SKM-1 (cell line): ENCODE results near the gene NPAS3.

Source experiments
- DNase-seq: peaks from one replicate; lab custom pipeline; 2025; ENCODE audit not compliant: unreplicated experiment; lab: John Stamatoyannopoulos, UW

The NPAS3 gene

DNA sequence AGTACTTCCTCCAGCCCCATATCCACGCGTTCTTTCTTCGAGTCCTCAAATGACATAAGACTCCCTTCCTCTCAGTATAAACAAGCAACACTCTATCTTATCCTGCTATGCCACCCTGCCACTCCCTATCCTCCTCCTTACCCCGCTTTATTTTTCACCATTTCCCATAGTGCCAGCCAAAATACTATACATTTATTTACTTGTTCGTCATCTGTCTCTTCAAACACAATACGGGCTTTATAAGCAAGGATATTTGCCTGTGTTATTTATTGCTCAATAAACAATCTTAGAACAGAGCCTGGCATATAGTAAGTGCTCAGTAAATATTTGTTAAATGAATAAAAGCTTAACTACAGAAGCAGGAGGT, 567.3 kb downstream of the NPAS3 start:
- no peak for DNase-seq

DNA sequence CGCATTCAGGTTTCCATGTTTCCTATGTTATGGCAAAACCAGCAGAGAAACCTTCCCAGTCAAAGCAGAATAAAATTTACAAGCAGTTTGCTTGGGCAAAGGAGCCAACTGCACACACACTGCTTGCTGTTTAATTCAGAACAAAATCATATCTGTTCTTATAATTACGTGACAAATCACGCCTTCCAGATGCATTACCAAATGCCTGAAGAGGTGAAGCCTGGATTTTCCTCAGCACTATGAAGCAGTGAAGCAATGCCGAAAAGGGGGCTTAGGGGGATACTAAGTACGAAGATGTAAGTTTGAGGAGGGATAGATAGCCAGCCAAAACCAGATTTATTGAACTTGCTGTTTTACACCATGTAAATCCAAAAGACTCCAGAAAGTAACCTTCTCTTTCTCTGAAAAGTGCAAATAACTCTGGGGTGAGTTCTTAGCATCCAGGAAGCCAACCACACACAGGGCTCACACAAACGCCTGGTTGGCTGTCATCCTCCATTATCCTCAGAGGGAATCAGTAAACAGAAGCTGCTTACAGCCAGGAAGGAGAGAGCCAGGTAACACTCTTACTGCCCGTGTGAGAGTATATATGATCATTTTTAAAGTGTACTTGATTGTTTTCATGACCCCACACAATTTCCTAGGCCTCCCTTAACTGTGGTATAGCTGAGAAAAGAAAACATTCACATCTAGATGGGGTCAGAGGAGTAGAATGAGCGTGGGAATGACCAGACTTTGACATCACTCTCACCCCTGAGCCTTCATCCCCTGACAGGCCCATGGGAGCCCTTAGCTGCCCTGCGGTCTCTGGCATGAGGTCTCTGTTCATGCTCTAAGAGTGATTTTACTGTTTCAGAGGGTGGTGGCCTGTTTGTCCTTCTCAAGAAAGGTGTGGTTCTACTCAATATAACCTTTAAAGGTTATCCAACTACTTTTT, 569.7 kb downstream of the NPAS3 start:
- DNase-seq = no peak

DNA sequence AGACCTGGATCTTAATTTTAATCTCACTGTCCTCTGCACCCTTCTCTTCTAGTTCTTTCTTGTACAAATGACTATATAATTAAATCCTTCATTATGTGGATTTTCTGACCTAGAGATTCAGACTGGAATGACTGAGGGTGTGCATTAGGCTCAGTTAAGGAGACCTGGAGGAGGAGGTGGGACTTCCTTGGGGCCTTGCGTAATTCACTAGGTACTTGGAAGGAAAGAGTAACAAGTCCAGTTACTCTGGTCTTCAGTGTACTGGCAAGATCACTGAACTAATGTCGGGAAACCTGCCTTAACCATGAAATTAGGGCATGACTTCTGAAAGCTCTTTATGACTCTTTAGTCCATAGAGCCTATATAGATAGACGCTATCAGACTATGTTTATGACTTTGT, 570.8 kb downstream of the NPAS3 start:
- no peak for DNase-seq

DNA sequence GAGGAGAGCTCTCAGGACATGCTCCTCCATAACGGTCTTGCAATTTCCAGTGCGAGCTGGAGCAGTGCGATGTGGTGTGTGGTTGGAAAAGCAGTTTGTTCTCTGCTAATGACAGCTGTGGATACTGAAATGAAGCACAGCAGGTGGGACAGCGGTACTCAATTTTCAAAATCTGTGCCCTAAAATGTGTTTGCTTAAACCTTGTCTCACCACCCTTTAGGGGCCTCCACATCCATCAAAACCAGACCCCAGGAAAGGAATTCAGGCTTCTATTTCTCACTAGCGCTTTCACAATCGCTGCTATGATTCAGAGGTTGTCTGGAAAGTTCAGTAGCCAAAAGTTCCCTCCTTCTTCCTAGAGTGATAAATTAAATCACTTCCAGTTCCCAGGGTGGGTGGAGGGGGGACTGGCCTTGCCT, 571.4 kb downstream of the NPAS3 start:
- DNase-seq = no peak

DNA sequence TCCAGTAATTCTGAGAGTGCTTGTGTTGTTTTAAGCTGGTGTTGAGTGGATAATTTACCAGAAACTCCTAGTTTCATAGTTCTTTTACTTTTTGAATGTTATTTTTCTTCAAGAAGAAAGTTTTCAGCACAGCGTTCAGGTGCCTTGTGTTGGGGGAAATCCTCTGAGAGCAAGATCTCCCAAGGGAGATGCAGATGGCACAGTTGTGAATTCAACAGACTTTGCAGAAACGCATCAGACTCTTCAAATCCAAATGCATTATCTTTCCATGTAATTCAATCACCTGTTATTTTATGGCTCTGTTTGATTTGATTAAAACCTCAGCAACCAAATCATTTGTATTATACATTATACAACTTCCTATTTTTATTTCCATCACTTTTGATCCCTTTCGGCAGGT, 572.3 kb downstream of the NPAS3 start:
- DNase-seq = no peak

DNA sequence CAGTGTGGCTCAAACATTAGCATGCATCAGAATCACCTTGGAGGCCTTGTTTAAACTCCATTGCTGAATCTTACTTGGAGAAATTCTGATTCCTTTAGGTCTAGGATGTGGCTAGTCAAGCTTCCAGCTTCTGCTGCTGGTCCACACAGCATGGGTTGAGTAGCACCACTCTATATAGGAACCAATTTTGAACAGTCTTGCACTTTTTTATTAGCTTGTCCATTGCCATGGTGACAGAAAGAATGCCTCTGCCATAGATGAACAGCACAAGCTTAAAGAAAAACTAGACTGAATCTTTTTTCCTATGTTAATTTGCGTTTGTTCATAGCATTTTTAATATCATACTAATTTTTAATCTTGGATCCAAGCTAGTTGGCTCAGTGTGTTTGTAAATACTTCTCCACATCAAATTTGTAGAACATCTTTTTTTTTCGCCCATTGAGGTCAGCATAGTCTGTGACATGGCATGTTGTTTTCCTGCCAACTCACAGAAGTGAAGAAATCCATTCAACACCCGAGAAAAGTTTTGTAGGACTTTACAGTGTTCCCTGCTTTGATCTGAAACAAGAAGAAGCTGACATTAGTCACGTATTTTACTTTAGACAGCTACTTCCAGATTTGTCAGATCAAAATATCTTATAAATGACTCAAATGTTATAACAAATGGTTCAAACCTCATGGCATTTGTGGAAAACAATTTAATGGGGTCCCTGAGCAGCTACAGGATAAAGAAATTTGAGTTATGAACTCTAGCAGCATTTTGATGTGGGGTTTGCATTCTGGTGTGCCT, 573.4 kb downstream of the NPAS3 start:
- DNase-seq = no peak

DNA sequence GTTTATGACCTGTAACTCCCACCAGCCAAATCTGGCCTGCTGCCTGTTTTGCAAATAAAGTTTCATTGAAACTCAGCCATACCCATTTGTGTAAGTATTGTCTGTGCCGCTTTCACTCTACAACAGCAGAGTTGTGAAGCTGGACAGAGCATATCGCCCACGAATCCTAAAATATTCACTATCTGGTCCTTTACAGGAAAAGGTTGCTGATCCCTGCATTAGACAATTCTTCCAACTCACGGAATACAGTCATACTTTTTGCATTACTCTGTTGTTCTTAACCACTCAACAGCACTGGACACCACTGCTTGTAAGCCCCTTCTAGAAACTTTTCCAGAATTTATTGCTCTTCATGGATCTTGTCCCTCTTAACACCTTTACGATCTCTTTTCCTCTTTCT, 576.8 kb downstream of the NPAS3 start:
- no peak for DNase-seq

DNA sequence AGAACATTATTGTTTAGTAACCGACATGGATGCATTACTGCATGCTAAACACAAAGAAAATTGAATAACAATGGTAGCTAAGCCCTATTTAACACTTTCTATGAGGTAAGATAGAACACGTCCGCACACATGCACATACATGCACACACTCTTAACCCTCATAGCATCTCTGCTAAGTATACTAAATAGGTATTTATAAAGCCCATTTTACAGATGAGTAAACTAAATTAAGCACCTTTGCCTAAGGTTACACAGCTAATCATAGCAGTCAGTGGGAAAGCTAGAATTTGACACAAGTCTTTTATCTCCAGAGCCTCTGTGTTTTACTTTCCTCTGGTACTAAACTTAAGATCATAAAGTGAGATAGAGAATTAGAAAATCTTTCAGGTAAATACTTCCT, 577.2 kb downstream of the NPAS3 start:
- no peak for DNase-seq

DNA sequence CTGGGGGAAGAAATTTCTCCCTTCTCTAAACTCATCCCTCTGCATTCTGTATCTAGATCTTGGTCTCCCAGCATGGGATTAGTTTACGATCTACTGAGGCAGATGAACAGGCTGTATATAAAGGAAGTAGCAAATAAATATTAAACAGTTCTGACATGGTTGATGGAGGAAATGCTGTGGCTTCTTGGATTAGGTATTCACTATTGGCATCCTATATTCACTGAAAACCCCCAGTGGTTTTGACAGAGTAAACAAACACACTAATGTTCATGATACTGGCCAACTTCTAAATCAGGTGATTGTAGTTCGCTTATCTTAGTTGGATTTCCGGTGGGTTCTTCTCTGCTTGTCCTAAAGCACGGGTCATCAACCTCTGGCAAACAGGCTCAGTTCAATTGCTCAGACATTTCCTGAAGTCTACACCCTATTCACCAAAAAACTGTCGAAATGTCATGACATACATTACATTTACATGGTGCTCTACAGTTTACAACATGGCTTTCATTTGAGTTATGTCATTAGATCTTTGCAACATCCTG, 578.3 kb downstream of the NPAS3 start:
- no peak for DNase-seq

DNA sequence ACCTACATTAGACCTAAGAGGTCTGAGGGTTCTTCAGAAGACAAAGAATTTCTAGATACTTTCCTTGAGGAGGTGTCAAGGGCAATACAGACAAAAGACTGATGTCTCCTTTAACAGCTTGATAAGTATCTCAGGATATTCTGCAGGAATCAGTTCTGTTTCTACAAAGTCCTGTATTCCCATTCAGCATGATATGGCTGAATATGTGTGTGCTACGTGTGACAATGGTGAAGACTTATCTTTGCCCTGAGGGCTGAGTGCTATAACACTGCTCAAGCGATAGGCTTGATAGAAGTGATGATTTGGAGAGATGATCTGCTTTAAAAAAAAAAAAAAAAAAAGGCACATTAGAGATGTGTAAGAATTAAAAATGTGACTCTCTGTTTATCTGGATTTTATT, 582.5 kb downstream of the NPAS3 start:
- DNase-seq = no peak

DNA sequence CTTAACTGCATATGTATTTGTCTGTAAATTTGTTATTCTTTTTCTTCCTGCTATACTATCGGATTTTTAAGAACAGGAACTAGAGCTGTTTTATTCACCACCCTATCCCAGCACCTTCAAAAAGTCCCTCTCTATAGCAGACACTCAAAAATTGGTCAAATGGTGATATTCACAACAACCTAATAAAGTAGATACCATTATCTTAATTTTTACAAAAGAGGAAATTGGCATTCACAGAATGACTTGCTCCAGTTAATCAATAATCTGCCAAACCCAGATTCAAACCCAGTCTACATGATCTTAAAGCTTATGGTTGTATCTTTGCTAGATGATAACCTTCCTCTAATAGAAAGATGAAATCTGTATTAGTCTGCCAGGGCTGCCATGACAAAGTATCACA, 585.6 kb downstream of the NPAS3 start:
- no peak for DNase-seq

DNA sequence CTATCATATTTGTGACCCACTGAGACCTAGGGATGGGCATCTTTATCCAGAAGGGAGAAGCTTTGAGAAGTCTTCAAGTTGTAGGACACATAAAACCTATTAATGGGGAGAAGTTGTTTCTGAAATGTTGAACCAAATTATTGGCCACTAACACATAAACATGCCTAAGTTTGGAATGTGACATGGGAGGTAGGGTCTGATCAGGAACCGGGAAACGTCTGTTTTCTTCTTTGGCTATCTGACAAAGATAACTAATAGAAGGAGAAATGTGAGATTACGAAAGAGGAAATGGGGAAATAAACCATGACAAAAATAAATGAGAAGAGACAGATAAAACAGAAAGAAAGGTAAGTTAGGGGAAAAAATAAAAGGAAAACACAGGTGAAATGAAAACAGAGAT, 586.9 kb downstream of the NPAS3 start:
- no peak for DNase-seq

DNA sequence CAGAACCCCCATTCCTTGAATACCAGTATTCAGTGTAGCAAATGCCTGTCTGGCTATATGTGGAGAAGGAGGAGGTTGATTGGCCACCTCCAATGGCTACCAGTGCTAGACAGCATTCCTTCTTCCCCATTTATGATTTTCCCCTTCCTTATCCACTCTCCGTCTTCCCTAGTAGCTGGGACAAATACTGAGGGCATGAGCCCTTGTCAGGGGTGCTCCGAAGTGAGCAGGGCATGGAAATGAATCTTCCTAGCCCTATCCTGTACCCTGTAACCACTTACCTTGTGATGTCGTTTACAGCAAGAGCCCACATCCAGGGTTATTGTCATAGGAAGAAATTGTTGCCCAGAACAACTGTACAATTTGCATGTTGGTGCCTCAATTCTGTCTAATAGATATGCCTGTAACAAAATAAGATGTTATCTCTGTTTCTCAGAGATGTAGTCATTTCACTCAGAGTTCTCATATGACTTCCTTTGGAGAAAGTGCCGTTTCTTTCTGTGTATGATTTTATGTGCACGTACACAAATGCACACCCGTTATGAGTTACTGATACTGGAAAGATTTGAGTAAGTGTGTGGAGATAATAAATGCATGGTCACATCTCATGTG, 588.5 kb downstream of the NPAS3 start:
- DNase-seq = no peak

DNA sequence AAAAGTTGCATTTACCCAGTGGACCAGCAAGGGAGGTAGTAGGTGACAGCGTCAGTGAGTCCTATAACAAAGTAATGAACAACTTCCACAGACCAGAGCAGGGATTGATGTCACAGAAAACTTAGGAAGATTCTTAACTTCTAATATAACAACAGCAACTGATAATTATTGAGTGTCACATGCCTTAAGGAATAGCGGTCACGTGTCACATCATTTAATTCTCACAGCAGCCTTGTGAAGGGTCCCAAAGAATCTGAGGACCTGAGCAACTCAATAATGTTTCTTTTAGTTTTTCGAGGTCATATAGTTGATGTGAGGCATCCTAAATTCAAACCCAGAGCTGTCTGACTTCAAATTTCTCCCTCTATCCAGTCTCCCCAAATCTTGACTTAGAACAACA, 590.0 kb downstream of the NPAS3 start:
- no peak for DNase-seq

DNA sequence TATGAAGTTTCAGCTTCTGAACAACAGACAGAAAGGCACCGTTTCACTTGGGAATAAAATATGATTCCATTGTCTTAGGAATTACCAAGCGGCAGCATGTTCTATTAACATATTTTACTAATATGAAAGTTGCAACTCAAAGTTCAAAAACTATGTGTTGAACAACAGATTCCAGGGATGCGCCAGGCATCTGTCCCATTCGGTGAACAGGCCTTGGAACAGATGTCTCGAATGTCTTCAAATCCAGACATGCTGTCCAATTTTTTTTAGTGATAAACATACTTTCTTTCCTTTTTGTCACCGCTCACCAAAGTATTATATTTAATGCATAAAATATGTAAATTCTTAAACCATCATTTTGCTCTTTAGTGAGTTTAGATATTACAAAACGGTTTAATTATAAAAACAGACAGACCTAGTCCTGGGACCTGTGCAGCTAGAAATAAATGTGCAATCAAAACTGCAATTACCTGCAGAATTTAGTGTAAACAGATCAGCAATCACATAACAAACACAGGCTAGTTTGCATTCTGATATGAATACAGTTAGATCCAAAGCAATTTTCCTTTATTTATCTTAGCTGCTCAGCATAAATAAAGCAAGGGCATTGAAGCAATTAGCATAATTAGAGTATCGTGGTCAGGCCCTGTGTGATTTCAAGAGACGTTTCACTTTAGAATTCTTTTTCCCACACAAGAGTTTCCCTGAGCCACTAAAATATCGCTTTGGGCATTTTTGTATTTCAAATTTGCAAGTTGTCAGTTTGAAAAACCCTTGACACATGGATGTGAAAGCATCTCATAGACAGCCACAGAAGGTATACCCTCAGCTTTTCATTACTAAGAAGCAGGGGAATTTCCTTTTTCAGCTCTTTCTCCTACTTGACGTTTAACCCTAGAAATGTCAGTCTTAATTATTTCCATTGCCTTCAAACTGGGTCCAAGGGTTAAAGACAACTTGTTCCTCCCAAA, 591.4 kb downstream of the NPAS3 start:
- no peak for DNase-seq

DNA sequence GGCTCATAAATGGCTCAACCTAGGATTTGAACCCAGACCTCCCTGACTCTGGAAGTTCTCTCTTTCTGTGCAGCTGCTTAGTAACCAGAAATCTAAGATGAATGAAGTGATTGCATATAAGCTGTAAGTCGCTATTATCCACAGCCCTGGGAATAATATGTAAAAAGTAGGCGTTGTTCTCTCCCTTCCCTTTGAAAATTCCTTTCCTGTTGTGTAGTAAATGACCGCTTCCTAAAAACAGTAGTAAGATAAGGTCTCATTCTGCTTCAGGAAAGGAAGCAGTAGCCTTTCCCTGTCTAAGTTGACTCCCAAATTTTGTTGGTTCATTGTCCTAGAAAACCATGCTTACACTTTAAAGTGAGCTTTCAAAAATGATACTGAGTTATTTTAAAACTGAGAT, 593.9 kb downstream of the NPAS3 start:
- DNase-seq = no peak

DNA sequence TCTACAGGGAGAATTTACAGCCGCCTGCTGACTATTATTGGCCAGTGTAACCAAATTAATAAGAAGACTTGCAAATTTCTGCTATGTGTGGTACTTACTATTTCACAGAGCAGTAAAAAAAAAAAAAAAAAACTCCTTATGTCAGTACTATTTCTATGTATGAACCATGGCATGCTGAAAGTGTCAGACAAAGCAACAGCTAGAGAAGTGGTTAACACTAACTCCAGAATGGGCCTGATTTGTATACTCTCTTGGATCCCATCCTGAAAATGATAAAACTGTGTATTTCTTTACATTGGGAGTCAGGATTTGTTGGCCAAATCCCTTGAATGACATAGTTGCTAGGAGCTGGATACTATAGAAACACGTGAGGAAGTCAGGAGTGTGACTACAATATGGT, 595.4 kb downstream of the NPAS3 start:
- DNase-seq = no peak

DNA sequence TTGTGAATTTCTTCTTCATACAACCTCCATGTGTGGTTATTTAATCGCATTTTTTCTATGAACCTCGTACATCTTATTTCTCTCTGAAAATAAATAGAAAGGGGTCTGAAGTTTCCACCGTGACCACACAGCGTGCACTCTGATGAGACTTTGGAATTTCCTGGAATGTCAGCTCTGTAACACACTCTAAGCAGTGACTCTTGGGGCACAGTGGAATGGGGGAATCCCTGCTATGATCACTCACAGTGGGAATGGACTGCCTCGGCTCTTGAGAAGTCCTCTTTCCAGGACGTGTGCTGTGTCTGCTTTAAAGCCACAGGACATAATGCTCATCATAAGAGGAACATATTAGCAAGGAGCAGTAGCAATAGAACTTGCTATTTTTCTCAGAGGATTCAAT, 596.0 kb downstream of the NPAS3 start:
- no peak for DNase-seq

DNA sequence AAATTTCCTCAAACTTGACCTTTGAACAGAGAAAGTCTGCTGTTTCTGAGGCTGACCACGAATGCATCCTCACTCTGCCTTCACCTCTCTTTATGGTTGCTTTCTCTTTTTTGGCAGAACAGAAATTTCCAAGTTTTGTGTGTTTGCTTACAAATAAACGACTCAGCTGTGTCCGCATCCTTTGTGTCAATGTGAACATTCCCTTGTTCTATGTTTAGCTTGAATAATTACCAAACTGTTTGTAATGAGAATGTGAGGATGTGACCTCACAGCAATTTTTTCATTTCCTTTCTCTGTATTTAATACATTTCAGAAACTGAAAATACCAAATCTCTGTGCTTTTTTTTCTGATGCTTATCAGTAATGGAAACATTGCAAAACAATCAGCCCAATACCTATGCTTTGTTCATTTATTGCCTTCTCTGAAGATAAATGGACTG, 601.3 kb downstream of the NPAS3 start:
- DNase-seq = no peak

DNA sequence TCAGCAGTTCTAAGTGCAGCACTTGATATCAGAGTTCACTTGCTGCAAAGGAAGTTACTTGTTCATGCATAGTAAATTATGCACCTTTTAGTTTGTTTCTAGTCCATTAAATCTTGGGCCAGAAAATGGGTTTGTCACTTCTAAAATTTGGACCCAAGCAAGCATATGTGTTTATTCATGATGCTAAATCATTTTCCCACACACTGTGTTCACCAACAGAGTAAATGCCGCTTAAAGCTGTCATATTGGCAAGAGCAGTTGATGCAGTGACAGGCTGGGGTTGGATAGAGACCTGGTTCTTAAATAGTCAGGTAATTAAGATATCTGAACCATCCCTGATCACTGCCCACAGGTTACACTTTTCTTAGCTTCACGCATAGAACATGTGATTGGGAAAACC, 602.5 kb downstream of the NPAS3 start:
- DNase-seq = no peak
